ENCODE results near the gene FBP2. TPM values are rescaled to one million over a fixed set of nuclear protein-coding genes. Genes with fewer than 3 reads are reported as not detected.

Gene FBP2
- total and polyA plus RNA-seq, 2 of the 8 experiments (the other 6 are each of a cell fraction or from before 2014, with no cell fraction given) = not detected

GRCh38 chr9:94639999-94640376, 46.4 kb upstream of the FBP2 start:
- H2BK12ac ChIP-seq (ENCODE audit: low read depth, low read length) = 0 out of 2 replicates have a peak overlapping the region, but pooled peaks have one; percentile 39
- H3K14ac ChIP-seq (ENCODE audit: insufficient read length) = no peak overlapping the region
- H3K4ac ChIP-seq (replicated peaks; ENCODE audit: insufficient read length, low read depth, low read length) = no peak overlapping the region
- H3K18ac ChIP-seq (ENCODE audit: extremely low read depth, low read length) = peak overlapping the region; percentile 48; the same call in 1 of the 2 replicates
- no peak overlapping the region for H2AFZ ChIP-seq (ENCODE audit: low read length)
- no peaks in the 10 kb centered on the region for H3K9me3 ChIP-seq (ENCODE audit: insufficient read depth in 2 of 2, low read depth in 1 of 2, low read length in 1 of 2)
- POLR2A ChIA-PET (ENCODE audit: partially characterized antibody) = interaction anchor here (1.0 to 2.0 kb wide), 5 partner anchors 9 to 85 kb away, joined by 3 to 9 read pairs (median 4); partner anchors contain the start of gene PCAT7
- H3K79me2 ChIP-seq (ENCODE audit: control insufficient read depth in 1 of 2, insufficient read depth in 2 of 2, low read length in 2 of 2) = no peaks in the 10 kb centered on the region
- no peak overlapping the region for H3K23ac ChIP-seq (ENCODE audit: insufficient read length)
- H3K79me1 ChIP-seq (ENCODE audit: low read depth, low read length) = no peaks in the 10 kb centered on the region
- DNase-seq (ENCODE audit: low read depth in 1 of 2, low spot score in 2 of 2) (peak; percentile 58 to 66), FAIRE-seq (peak; percentile 88)
- CTCF ChIA-PET (ENCODE audit: partially characterized antibody) = interaction anchor here (0.8 to 1.2 kb wide), 5 partner anchors 9 to 86 kb away, joined by 3 to 7 read pairs (median 5); no protein-coding TSS in a partner anchor
- H2BK20ac ChIP-seq (ENCODE audit: low read length) = no peak overlapping the region
- H3K4me2 ChIP-seq (ENCODE audit: insufficient read depth in 1 of 2, low read depth in 2 of 2, low read length in 2 of 2) = peak overlapping the region; percentile 85 to 89
- peaks cover 27 to 55% (median 50%) of the 10 kb centered on the region in 4 experiments for H3K27me3 ChIP-seq (replicated peaks in 1 of 4; ENCODE audit: control insufficient read depth in 3 of 4, extremely low read depth in 1 of 4, insufficient read depth in 3 of 4, low read length in 3 of 4)
- 0 out of 2 replicates have a peak overlapping the region, but pooled peaks have one; percentile 10 for H2BK5ac ChIP-seq (ENCODE audit: low read depth, low read length)
- H4K91ac ChIP-seq (replicated peaks; ENCODE audit: insufficient read length, low read length) = no peak overlapping the region
- no peak overlapping the region for H2BK15ac ChIP-seq (ENCODE audit: low read length)
- H3K4me1 ChIP-seq (replicated peaks in 1 of 4; ENCODE audit: control insufficient read depth in 3 of 4, insufficient read depth in 4 of 4, low read length in 3 of 4) = peaks cover 3 to 16% (median 8%) of the 10 kb centered on the region in 4 experiments
- 2% methylated on average over 15 of the region's 15 CpGs; no CpG with 5 or more reads in 1 of the 2 experiments for WGBS, 2 experiments (ENCODE audit: extremely low coverage in 1 of 2, insufficient coverage in 1 of 2, insufficient read length in 1 of 2, insufficient replicate concordance in 2 of 2, low coverage in 1 of 2, low lambda C conversion rate in 2 of 2, missing lambda C conversion rate in 1 of 2)
- no peak overlapping the region for H2AK5ac ChIP-seq (ENCODE audit: low read depth, low read length)
- no peaks in the 10 kb centered on the region for H3K36me3 ChIP-seq (ENCODE audit: control insufficient read depth in 2 of 4, insufficient read depth in 4 of 4, low read length in 3 of 4)
- peaks cover 16% of the 10 kb centered on the region; the same call in 1 of the 2 replicates for H3K23me2 ChIP-seq (ENCODE audit: low read depth, low read length)
- peak overlapping the region; percentile 39 to 63 (median 54) for H3K4me3 ChIP-seq (ENCODE audit: extremely low read depth in 1 of 4, insufficient read depth in 2 of 4, low read depth in 3 of 4, low read length in 4 of 4)
- H4K8ac ChIP-seq (ENCODE audit: extremely low read depth, insufficient read depth, low read length) = no peak overlapping the region
- no peak overlapping the region for H3K56ac ChIP-seq (replicated peaks; ENCODE audit: insufficient read length, low read depth, low read length)
- H4K20me1 ChIP-seq (replicated peaks in 1 of 2; ENCODE audit: control insufficient read depth in 1 of 2, insufficient read depth in 2 of 2, low read length in 2 of 2) = no peaks in the 10 kb centered on the region
- no peak overlapping the region for H2BK120ac ChIP-seq (replicated peaks; ENCODE audit: low read depth, low read length)
- H4K5ac ChIP-seq (ENCODE audit: insufficient read length, low read depth, low read length) = no peak overlapping the region
- no peak overlapping the region for H3K9ac ChIP-seq (replicated peaks in 1 of 4; ENCODE audit: extremely low read depth in 1 of 4, low read depth in 3 of 4, low read length in 3 of 4)
- no peak overlapping the region for H3K27ac ChIP-seq (ENCODE audit: low read depth, low read length)
- TF ChIP-seq, protein P1, sequence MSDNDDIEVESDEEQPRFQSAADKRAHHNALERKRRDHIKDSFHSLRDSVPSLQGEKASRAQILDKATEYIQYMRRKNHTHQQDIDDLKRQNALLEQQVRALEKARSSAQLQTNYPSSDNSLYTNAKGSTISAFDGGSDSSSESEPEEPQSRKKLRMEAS (IDR thresholded peaks at IDR 0.05) = peak; percentile 20; the same call in 1 of the 2 replicates
- TF ChIP-seq RNF2 (IDR thresholded peaks at IDR 0.05; ENCODE audit: borderline replicate concordance, low read depth, low read length, missing control alignments, poor library complexity, severe bottlenecking) = no peak
- TF ChIP-seq JUND (IDR thresholded peaks at IDR 0.05; ENCODE audit: low read length) = 0 out of 2 replicates have a peak, but pooled peaks have one; percentile 31
- no peak for TF ChIP-seq JUN (IDR thresholded peaks at IDR 0.05; ENCODE audit: low read depth, low read length)
- no peak for TF ChIP-seq SP2 (IDR thresholded peaks at IDR 0.05; ENCODE audit: low read length)
- peak; percentile 90 for TF ChIP-seq NANOG (IDR thresholded peaks at IDR 0.05; ENCODE audit: insufficient read depth, low read depth, low read length, poor library complexity, severe bottlenecking)
- no peak for TF ChIP-seq YY1 (IDR thresholded peaks at IDR 0.05; ENCODE audit: low read depth, low read length)
- TF ChIP-seq SIX5 (IDR thresholded peaks at IDR 0.05; ENCODE audit: low read depth, low read length) = no peak
- TF ChIP-seq ATF3 (IDR thresholded peaks at IDR 0.05; ENCODE audit: insufficient read depth, low read depth, low read length) = no peak
- TF ChIP-seq TEAD4 (IDR thresholded peaks at IDR 0.05; ENCODE audit: low read depth, low read length) = no peak
- TF ChIP-seq FOSL1 (IDR thresholded peaks at IDR 0.05; ENCODE audit: insufficient read depth, low read depth, low read length) = no peak
- TF ChIP-seq EGR1 (IDR thresholded peaks at IDR 0.05; ENCODE audit: borderline replicate concordance, low read depth, low read length) = peak; percentile 39; the same call in 1 of the 2 replicates

Measured in H1 (cell line).